Breast epithelium (tissue), 4 donors: ENCODE data around the gene CDH23. TPM values are rescaled to one million over a fixed set of nuclear protein-coding genes. Genes with fewer than 3 reads are reported as not detected.

Experiments
- DNase-seq, 2 donors: peaks; one replicate each; pipeline ENCODE4 v3.0.0-alpha.2; 2019; ENCODE audit warnings: low spot score in 2 of 2
- H3K27ac ChIP-seq, 2 donors: fragments of 200-600 bp; sonication (generic) in 1 of 2; one replicate each; pipeline ENCODE4 v1.5.1; 2016 to 2019; ENCODE audit warnings: mild to moderate bottlenecking in 1 of 2
- H3K27me3 ChIP-seq, 2 donors: fragments of 200-600 bp; sonication (generic) in 1 of 2; one replicate each; pipeline versions ENCODE4 v1.5.1 to v1.6.0; 2017 to 2019; ENCODE audit warnings: control low read depth in 1 of 2, mild to moderate bottlenecking in 1 of 2
- H3K36me3 ChIP-seq: fragments of 200-600 bp; one replicate; pipeline ENCODE4 v1.5.1; 2019
- H3K4me1 ChIP-seq, 2 donors: fragments of 200-600 bp; sonication (generic); one replicate each; pipeline ENCODE4 v1.5.1; 2016 to 2019; ENCODE audit warnings: control low read depth in 1 of 2
- H3K4me3 ChIP-seq, 3 donors: fragments of 200-600 bp; sonication (generic); 1 replicate in 2 of 3; 2 replicates in 1 of 3; pipeline ENCODE4 v1.5.1; 2016 to 2019; ENCODE audit warnings: mild to moderate bottlenecking in 3 of 3, moderate library complexity in 2 of 3
- H3K9me3 ChIP-seq, 2 donors: fragments of 200-600 bp; sonication (generic) in 1 of 2; one replicate each; pipeline ENCODE4 v1.5.1; 2016 to 2019; ENCODE audit warnings: control low read depth in 1 of 2
- POLR2A ChIP-seq: fragments of 450-650 bp; IDR thresholded peaks from one replicate; pipeline ENCODE4 v1.6.1; 2016; ENCODE audit warnings: antibody characterized with exemption, mild to moderate bottlenecking, moderate library complexity
- POLR2AphosphoS5 ChIP-seq, 3 donors: sonication (generic); formaldehyde crosslinking; IDR thresholded peaks; one replicate each; pipeline ENCODE4 v1.6.1; 2017; ENCODE audit warnings: antibody characterized with exemption in 3 of 3
- intact Hi-C: fragments of 100-400 bp; cut with DNase I; formaldehyde crosslinking; loops from one replicate; pipeline ENCODE4 v1.15.1; 2023; ENCODE audit warnings: low total_unique reads
- total RNA-seq, 3 donors: library from RNA; depleted of rRNA; stranded (reverse); fragments of >200 nt; gene quantifications; one replicate each; pipeline ENCODE4 v1.1.0, GENCODE V29; 2016
- TF ChIP-seq, protein P1 (sequence below), 3 donors: fragments of 450-650 bp; IDR thresholded peaks; one replicate each; pipeline ENCODE4 v1.5.1; 2016 to 2017; ENCODE audit warnings: antibody characterized with exemption in 3 of 3, mild to moderate bottlenecking in 3 of 3, moderate library complexity in 3 of 3

Gene CDH23
- total RNA-seq, 3 donors from 2014 or later: 8.5 to 13.8 (median 11.6) TPM

DNA sequence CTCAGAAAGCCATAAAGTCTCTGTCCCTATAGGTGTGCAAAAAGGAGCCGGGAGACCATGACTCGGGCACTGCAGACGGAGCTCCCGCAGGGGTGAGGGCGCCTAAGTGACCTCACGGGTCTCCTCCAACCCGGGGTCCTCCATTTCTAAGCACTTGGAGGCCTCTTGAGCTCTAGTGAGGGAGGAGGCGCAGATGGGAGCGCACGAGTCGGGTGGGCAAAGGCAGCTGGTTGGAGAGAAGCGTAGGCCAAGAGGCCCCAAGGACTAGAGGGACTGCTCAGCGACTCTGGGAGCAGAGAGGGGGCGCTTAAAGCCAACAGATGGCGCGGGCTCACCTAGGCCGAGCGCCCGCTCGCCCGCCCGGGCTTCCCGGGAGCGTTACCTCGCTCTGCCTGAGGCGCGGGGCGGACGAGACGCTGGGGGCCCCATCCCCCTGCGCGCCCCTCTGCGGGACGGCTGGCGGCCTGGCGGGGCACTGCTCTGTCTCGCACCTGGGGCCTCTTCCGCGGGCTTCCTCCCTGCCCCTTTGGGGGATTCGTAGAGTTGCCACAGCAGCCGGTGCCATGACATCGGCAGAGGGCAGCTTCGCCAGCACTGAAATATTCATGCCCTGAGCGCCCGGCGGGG, 523 bp upstream of the CDH23 start:
- Histone ChIP-seq H3K27ac (peak overlapping the region; percentile 22 to 73), H3K4me1 (no peaks in the 10 kb centered on the region), H3K4me3 (peak overlapping the region; percentile 49 to 84 (median 56)), H3K9me3 (no peaks in the 10 kb centered on the region), H3K27me3 (peaks cover 0 to 22% of the 10 kb centered on the region in 2 donors), H3K36me3 (no peaks in the 10 kb centered on the region)
- TF ChIP-seq, protein P1, sequence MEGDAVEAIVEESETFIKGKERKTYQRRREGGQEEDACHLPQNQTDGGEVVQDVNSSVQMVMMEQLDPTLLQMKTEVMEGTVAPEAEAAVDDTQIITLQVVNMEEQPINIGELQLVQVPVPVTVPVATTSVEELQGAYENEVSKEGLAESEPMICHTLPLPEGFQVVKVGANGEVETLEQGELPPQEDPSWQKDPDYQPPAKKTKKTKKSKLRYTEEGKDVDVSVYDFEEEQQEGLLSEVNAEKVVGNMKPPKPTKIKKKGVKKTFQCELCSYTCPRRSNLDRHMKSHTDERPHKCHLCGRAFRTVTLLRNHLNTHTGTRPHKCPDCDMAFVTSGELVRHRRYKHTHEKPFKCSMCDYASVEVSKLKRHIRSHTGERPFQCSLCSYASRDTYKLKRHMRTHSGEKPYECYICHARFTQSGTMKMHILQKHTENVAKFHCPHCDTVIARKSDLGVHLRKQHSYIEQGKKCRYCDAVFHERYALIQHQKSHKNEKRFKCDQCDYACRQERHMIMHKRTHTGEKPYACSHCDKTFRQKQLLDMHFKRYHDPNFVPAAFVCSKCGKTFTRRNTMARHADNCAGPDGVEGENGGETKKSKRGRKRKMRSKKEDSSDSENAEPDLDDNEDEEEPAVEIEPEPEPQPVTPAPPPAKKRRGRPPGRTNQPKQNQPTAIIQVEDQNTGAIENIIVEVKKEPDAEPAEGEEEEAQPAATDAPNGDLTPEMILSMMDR (IDR thresholded peaks at IDR 0.05): peak in 2 of 3 donors; percentile 40 to 50
- TF ChIP-seq POLR2A (no peak), POLR2AphosphoS5 (IDR thresholded peaks at IDR 0.05) (no peak)
- DNase-seq: peak in 1 of 2 donors; percentile 55
- intact Hi-C loops: no loop called here

DNA sequence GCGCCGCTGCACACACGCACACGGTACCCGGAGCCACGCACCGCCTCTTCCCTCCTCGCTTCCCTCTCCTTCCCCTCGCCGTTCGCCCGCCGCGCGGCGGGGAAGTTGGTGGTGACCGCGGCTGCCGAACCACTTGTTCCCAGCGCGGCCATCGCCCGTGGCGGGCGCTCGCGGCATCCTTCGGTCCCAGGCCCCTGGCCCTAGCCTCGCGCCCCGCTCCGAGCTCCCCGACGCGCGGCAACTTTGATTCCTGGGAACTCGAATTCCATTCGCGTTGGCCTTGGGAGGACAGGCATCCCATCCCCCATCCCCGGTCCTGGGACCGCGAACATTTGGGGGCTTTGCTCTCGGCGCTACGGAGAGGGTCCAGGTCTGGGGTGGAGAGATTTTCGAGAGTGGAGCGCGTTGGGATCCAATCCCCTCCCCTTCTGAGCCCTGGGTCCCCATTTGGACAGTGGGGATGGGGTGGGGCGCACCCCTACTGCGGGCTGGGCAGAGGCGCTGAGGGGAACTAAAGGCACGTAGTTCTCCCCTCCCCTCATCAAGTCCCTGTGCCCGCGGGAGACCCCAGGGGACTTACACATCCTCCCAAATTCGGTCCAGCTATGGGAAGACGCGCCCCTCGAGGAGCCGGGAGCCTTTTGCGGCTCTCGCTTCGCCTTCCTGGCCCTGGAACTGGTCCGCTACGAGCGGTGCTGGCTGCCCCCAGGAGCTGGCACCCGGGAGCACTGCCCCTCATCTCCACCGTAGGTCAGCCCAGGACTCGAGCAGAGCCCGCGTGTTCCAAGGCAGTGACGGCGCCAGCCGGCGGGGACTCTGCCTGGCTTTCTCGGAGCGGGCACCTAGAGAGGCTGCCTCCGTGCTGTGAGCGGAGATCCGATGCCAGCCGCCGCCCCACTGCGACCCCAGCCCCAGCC, 834 bp downstream of the CDH23 start:
- Histone ChIP-seq H3K9me3 (no peaks in the 10 kb centered on the region), H3K27me3 (peaks cover 0 to 22% of the 10 kb centered on the region in 2 donors), H3K4me1 (no peaks in the 10 kb centered on the region), H3K4me3 (peak overlapping the region; percentile 49 to 84 (median 56)), H3K27ac (peak overlapping the region; percentile 22 to 73), H3K36me3 (no peaks in the 10 kb centered on the region)
- intact Hi-C loops: no loop called here
- DNase-seq: no peak
- TF ChIP-seq POLR2AphosphoS5 (IDR thresholded peaks at IDR 0.05) (no peak), POLR2A (no peak)
- TF ChIP-seq, protein P1 (IDR thresholded peaks at IDR 0.05): no peak

DNA sequence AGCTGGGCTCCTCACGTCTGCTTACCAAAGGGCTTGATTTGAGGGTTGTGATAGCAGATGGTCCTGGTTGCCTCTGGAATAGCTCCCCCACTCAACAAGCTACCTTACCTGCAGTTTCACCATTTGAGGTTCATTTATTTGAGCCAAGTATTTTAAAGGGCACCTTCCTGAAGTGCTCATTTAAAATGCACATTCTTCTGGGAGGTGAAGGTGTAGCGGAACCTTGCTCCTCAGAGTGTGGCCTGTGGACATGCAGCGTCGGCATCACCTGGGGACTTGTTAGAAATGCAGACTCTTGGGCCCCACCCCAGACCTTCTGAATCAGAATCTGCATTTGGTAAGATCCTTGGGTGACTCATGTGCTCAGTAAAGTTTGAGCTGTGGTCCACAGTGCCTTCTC, 2.3 kb downstream of the CDH23 start:
- Histone ChIP-seq H3K9me3 (no peaks in the 10 kb centered on the region), H3K27ac (no peak overlapping the region), H3K36me3 (no peaks in the 10 kb centered on the region), H3K4me3 (no peak overlapping the region), H3K27me3 (peaks cover 0 to 22% of the 10 kb centered on the region in 2 donors), H3K4me1 (no peaks in the 10 kb centered on the region)
- peak in 1 of 2 donors; percentile 24 for DNase-seq
- intact Hi-C loops: no loop called here
- no peak for TF ChIP-seq POLR2A

DNA sequence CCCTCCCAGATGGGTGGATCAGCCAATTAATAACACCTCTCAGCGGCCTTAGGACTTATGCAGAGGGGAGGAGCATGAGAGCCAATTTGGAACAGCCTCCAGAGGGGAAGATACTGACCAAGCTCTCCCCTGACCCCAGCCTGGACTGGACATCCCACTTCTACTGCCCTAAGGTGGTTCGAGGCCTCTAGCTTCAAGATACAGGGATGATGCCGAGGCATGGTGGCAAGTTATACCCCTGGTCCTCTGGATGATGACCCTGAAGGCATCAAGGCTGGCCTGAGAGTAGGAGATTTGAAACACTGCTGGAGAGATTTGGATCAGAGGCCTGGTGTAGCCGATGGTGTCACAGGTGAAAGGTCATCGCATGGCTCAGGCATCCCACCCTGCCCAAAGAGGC, 3.2 kb downstream of the CDH23 start:
- Histone ChIP-seq H3K27me3 (peaks cover 0 to 22% of the 10 kb centered on the region in 2 donors), H3K4me1 (no peaks in the 10 kb centered on the region), H3K36me3 (no peaks in the 10 kb centered on the region), H3K9me3 (no peaks in the 10 kb centered on the region), H3K27ac (no peak overlapping the region), H3K4me3 (no peak overlapping the region)
- TF ChIP-seq, protein P1 (IDR thresholded peaks at IDR 0.05): no peak
- no peak for DNase-seq
- intact Hi-C loops: no loop called here

DNA sequence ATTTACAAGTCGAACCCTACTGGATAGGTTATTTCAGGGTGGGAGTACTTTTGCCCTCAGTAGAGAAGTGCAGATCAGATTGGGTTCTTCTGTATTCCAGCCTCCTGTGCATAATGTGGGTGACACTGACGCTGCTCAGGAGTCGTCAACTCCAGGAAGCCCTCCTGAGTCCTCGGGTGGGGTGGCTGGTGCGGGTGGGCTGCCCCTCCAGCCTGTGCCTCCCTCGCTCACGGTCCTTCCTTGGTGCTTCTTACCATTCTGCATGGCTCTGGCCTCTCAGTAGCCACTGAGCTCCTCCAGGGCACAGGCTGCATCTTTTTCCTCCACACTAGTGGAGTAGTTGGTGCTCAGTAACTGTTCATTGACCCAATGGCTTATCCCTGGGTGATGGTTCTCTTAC, 4.3 kb downstream of the CDH23 start:
- intact Hi-C loops: no loop called here
- Histone ChIP-seq H3K4me1 (no peaks in the 10 kb centered on the region), H3K4me3 (no peak overlapping the region), H3K9me3 (no peaks in the 10 kb centered on the region), H3K27ac (no peak overlapping the region), H3K36me3 (no peaks in the 10 kb centered on the region), H3K27me3 (peaks cover 0 to 22% of the 10 kb centered on the region in 2 donors)
- TF ChIP-seq, protein P1 (IDR thresholded peaks at IDR 0.05): no peak
- no peak for TF ChIP-seq POLR2A
- no peak for TF ChIP-seq POLR2AphosphoS5 (IDR thresholded peaks at IDR 0.05)
- DNase-seq: peak in 1 of 2 donors; percentile 20
